Adrenal gland (tissue), 12 donors: Measurements from ENCODE around the gene MAD1L1. TPM values are rescaled to one million over a fixed set of nuclear protein-coding genes. Genes with fewer than 3 reads are reported as not detected.

Experiments used
- DNase-seq, 7 donors: peaks; one replicate each; pipeline ENCODE4 v3.0.0-alpha.2; 2019 to 2020
- H3K27ac ChIP-seq, 5 donors: fragments of 200-600 bp; sonication (generic) in 4 of 5; 1 replicate in 3 of 5; 2 replicates in 2 of 5; pipeline versions ENCODE4 v1.5.1 to v1.8.0; 2016 to 2020; ENCODE audit warnings: mild to moderate bottlenecking in 1 of 5
- H3K27me3 ChIP-seq: fragments of 200-600 bp; 2 replicates; pipeline ENCODE4 v1.8.0; 2021
- H3K36me3 ChIP-seq, 2 donors: fragments of 200-600 bp; replicated peaks in 1 of 2; 1 replicate in 1 of 2; 2 replicates in 1 of 2; pipeline versions ENCODE4 v1.5.1 to v1.8.0; 2018 to 2022
- H3K4me1 ChIP-seq, 2 donors: fragments of 200-600 bp; replicated peaks in 1 of 2; 1 replicate in 1 of 2; 2 replicates in 1 of 2; pipeline versions ENCODE4 v1.5.1 to v1.8.0; 2018 to 2021
- H3K4me3 ChIP-seq, 4 donors: fragments of 200-600 bp; sonication (generic) in 3 of 4; one replicate each; pipeline ENCODE4 v1.5.1; 2016 to 2018
- H3K9me3 ChIP-seq, 3 donors: fragments of 200-600 bp; sonication (generic) in 1 of 3; replicated peaks in 1 of 3; 1 replicate in 2 of 3; 2 replicates in 1 of 3; pipeline versions ENCODE4 v1.5.1 to v1.8.0; 2016 to 2021
- POLR2A ChIP-seq, 2 donors: fragments of 450-650 bp; IDR thresholded peaks; one replicate each; pipeline ENCODE4 v1.6.1; 2017; ENCODE audit warnings: antibody characterized with exemption in 2 of 2, mild to moderate bottlenecking in 2 of 2, moderate library complexity in 1 of 2
- WGBS, 4 donors: extraction: QIAGEN DNeasy Blood & Tissue Kit in 2 of 4; methylation state at CpG; one replicate each; pipeline versions ENCODE4 v1.1.5 to v1.1.7; 2013 to 2017; 5-methylcytosine and 5-hydroxymethylcytosine counted together
- intact Hi-C, 2 donors: fragments of 100-400 bp; cut with DNase I; formaldehyde crosslinking; loops; one replicate each; pipeline versions ENCODE4 v1.14.1 to v1.15.0; 2022 to 2023
- polyA plus RNA-seq, 3 donors: library from polyadenylated mRNA; stranded (reverse); fragments of 200-250 nt in 2 of 3; fragments of 350-450 nt in 1 of 3; fragmentation: Illumina TruSeq in 1 of 3; extraction: RNeasy Lipid Tissue Mini Kit (QIAGEN cat#74804) in 1 of 3; gene quantifications; one replicate each; pipeline ENCODE4 v1.2.3, GENCODE V29; 2013 to 2014
- total RNA-seq, 9 donors: library from RNA; depleted of rRNA in 4 of 9; stranded (reverse); fragments of >200 nt in 4 of 9; fragments of 120-200 nt in 1 of 9; fragmentation: NEBNext Ultra II Directional in 1 of 9; extraction: Animal tissue kit (Norgen Biotek cat#: 25700) in 1 of 9; gene quantifications; one replicate each; pipeline versions ENCODE4 v1.1.0 to v1.2.4, GENCODE V29; 2013 to 2023
- TF ChIP-seq, protein P1 (sequence below), 6 experiments: fragments of 450-650 bp in 4 of 6; fragments of 200-600 bp in 2 of 6; sonication (generic) in 1 of 6; IDR thresholded peaks; 1 replicate in 5 of 6; 2 replicates in 1 of 6; pipeline versions ENCODE4 v1.5.1 to v1.8.0; 2016 to 2021; ENCODE audit warnings: antibody characterized with exemption in 6 of 6, mild to moderate bottlenecking in 2 of 6, moderate library complexity in 1 of 6
- donor health status: healthy with polysubstance abuse.
- donor health status: Bipolar disorder and iron deficiency.
- donor health status: DM: yes; HTN: yes; CAD: no.
- donor health status: DM: no; HTN: no; CAD: no.
- donor health status: DM: no; HTN: no; CAD: no.
- donor health status: DM: yes; HTN: yes; CAD: no.

MAD1L1 gene
- total and polyA plus RNA-seq, 12 donors = 6.7 to 87.7 (median 28.9) TPM

DNA sequence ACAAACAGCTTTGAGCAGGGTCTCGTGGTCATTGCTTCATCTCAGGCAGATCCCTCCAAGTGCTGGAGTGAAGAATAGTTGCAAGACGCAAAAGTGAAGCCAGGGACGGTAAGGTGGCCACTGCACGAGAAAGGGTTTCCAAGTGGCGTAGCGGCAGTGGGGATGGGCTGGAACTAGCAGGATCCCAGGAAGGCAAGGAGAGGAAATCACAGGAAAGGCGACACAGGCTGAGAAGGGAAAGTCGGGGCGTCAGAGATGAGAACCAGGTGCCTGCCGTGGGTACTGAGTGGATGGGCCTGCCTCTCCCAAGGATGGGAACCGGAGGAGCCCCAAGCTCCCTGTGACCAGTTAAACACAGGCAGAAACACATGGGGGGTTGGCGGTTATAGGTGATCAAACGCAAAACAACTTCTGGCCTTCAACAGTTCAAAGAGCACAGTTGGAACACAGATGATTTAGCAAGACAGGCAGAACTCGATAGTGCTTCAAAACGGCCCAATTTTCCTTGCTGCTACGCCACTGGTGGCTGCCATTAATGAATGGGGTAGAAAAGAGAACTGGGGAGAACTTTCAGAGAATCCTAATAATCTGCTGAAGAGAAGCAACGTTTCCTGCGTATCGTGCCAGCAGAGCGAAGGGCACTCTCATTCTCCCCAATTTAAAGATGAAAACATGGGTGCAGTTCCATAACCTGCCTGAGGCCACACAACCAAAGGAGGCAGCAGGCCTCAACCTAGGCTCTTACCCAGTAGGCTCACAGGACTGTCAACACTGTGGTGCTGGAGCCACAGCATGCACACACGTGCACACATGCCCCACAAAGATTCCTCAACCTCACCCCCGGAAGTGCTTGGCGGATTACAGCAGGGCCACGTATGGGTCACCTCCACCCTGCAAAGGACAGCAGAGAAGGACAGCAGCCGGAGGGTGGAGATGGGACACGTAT lies 61.9 kb downstream of the MAD1L1 start:
- intact Hi-C loops = no loop called here
- 92 to 94% (median 93%) methylated on average over 25 to 26 of the region's 26 CpGs for WGBS, 4 donors

DNA sequence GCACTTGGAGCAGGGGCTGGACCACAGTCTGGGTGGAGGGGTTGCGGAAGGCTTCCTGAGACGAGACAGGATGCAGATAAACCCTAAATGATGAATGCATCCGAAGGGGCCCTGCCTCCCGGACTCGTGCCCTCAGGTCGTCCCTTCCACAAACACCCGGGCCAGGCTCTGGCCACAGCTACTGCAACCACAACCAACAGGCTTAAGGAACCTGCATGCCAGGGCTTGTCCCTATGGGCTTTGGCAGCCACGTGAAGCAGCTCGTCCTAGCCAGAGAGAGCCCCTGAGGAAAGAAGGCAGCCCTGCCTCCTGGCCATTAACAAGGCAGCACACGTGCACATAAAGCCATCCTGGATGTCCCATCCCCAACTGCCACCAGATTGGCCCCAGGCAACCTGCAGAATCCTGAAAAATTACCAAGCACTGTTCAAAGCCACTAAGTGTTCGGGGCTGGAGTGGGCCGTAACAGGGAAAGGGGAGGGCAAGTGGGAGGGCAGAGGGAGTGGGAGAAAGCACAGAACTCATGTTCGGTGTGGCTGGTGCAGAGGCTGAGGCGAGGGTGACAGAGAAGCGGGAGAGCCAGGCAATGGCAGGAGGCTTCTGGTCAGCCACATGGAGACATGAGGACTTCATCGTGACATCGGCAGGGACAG lies 62.7 kb downstream of the MAD1L1 start:
- Histone ChIP-seq H3K4me1 (no peaks in the 10 kb centered on the region), H3K27me3 (no peaks in the 10 kb centered on the region), H3K27ac (no peak overlapping the region), H3K36me3 (no peaks in the 10 kb centered on the region), H3K4me3 (no peak overlapping the region), H3K9me3 (no peaks in the 10 kb centered on the region)
- intact Hi-C loops = no loop called here
- no peak for TF ChIP-seq POLR2A (IDR thresholded peaks at IDR 0.05)
- TF ChIP-seq, protein P1, sequence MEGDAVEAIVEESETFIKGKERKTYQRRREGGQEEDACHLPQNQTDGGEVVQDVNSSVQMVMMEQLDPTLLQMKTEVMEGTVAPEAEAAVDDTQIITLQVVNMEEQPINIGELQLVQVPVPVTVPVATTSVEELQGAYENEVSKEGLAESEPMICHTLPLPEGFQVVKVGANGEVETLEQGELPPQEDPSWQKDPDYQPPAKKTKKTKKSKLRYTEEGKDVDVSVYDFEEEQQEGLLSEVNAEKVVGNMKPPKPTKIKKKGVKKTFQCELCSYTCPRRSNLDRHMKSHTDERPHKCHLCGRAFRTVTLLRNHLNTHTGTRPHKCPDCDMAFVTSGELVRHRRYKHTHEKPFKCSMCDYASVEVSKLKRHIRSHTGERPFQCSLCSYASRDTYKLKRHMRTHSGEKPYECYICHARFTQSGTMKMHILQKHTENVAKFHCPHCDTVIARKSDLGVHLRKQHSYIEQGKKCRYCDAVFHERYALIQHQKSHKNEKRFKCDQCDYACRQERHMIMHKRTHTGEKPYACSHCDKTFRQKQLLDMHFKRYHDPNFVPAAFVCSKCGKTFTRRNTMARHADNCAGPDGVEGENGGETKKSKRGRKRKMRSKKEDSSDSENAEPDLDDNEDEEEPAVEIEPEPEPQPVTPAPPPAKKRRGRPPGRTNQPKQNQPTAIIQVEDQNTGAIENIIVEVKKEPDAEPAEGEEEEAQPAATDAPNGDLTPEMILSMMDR (IDR thresholded peaks at IDR 0.05) = no peak
- no peak for DNase-seq
- 90 to 92% (median 91%) methylated on average over 9 to 17 of the region's 17 CpGs for WGBS, 4 donors

More for the DNA sequence above, 61.9 kb downstream of the MAD1L1 start:
- Histone ChIP-seq H3K4me1 (no peaks in the 10 kb centered on the region), H3K36me3 (no peaks in the 10 kb centered on the region), H3K27me3 (no peaks in the 10 kb centered on the region), H3K9me3 (no peaks in the 10 kb centered on the region), H3K4me3 (no peak overlapping the region), H3K27ac (no peak overlapping the region)
- TF ChIP-seq, protein P1 (IDR thresholded peaks at IDR 0.05) = no peak
- TF ChIP-seq POLR2A (IDR thresholded peaks at IDR 0.05) = no peak
- DNase-seq = no peak

DNA sequence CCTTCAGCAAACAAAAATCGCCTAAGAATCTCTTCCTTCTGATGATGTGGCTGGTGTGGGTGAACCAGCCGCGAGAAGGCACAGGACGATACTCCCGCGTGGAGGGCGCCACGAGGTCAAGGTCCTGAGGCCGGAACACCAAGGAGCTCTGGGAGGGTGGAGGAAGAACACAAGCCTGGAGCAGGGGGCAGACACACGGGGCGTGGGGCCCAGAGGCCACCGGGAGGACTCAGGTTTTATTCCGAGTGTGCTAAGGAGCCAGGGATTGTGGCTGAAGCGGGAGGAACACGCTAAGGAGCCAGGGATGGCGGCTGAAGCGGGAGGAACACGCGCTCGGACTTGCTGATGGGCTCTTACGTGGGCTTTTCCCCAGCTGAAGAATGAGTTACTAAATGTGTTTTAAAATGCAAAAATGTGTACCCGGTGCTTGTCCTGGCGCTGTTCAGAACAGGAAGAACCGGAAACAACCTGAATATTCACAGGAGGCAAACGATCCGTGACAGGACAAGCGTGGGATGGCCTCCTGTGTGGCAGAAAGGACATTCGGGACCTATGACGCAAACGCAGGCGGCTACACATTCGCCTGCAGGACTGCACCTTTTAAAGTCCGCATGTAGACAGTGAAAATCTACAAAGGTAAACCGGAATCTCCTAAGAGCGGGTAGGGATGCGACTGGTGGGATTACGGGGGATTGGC lies 64.0 kb downstream of the MAD1L1 start:
- Histone ChIP-seq H3K4me1 (no peaks in the 10 kb centered on the region), H3K36me3 (no peaks in the 10 kb centered on the region), H3K27ac (no peak overlapping the region), H3K9me3 (no peaks in the 10 kb centered on the region), H3K27me3 (no peaks in the 10 kb centered on the region), H3K4me3 (no peak overlapping the region)
- WGBS, 4 donors = 90 to 95% (median 95%) methylated on average over 37 of the region's 37 CpGs
- DNase-seq = no peak
- intact Hi-C loops = no loop called here
- TF ChIP-seq POLR2A (IDR thresholded peaks at IDR 0.05) = no peak
- TF ChIP-seq, protein P1 (IDR thresholded peaks at IDR 0.05) = no peak
